ENCODE measurements around the gene SUMF2.
A peak's percentile ranks its signal among the peaks of the same experiment; 100 is the strongest.
"Not testable (repeated sequence)": the region's sequence is repeated elsewhere in the genome, so short reads cannot be mapped to it uniquely, and the experiment has no call there.

Gene SUMF2

DNA sequence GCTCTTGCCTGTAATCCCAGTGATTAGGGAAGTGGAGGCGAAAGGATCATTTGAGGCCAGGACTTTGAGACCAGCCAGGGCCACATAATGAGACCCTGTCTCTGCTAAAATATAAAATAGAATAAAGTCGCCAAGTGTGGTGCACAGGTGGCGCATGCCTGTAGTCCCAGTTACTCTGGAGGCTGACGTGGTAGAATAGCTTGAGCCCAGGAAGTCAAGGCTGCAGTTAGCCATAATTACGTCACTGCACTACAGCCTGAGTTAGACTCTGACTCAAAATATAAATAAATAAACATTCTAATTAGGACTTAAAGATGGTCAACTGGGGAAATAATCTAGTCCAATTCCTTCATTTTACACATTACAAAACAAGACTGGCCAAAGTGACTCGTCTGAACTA, 41.4 kb downstream of the SUMF2 start:
- peak; percentile 69 for DNase-seq (ENCODE audit: low read depth)
- TF ChIP-seq, protein P1, sequence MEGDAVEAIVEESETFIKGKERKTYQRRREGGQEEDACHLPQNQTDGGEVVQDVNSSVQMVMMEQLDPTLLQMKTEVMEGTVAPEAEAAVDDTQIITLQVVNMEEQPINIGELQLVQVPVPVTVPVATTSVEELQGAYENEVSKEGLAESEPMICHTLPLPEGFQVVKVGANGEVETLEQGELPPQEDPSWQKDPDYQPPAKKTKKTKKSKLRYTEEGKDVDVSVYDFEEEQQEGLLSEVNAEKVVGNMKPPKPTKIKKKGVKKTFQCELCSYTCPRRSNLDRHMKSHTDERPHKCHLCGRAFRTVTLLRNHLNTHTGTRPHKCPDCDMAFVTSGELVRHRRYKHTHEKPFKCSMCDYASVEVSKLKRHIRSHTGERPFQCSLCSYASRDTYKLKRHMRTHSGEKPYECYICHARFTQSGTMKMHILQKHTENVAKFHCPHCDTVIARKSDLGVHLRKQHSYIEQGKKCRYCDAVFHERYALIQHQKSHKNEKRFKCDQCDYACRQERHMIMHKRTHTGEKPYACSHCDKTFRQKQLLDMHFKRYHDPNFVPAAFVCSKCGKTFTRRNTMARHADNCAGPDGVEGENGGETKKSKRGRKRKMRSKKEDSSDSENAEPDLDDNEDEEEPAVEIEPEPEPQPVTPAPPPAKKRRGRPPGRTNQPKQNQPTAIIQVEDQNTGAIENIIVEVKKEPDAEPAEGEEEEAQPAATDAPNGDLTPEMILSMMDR (IDR thresholded peaks at IDR 0.05; ENCODE audit: insufficient read depth, low read depth, low read length, missing control alignments), result no peak
- peak overlapping the region; percentile 69 for H3K4me3 ChIP-seq (ENCODE audit: low read depth, low read length)

DNA sequence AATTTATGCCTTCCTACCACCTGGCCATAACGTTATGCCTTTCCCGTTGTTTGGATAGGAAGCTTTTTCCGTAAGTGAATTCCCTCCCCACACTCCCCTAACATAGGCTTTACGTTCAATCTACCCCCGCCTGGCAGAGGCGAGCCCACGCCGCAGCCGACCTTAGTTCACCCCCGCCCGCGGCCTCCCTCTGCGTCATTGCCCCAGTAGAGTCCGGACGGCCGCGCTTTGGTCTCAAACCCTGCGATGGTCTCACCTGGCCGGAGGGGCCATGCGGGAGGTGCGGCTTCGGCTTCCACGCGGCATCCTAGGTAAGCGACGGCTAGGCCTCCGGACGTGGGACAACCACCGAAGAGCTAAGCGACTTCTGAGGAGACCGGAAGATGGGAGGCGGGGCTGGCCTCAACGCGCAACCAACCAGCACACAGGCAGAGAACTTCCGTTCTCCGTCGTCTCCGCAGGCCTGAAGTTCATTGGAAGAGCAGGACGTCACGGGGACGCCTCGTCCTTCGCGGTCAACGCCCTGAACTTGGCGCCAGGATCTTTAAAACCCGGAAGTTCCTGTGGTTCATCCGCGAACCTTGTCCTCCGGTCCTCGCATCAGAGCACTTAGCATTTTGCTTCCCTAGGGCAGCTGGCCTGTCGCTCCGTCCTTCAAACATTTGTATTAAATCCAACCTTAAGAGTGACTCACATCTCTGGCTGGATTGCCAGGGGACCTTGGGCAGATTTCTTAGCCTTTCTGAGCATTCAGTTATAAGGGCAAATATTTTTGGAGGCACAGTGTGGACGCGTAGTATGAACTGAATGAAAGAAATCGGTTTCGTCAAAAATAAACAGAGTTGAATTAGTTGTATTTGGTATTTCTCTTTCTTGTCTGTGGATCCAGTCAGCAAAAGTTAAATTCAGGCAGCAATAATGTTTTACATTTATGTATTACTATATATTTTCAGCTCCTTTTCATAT, 42.3 kb downstream of the SUMF2 start, which contains the start of gene CHCHD2:
CHCHD2 (minus strand) TSS at position 369 of the 966 bp plus-strand sequence; CDS start at position 306, 63 bp downstream.
- DNase-seq (ENCODE audit: low read depth), result peak; percentile 99
- TF ChIP-seq, protein P1 (IDR thresholded peaks at IDR 0.05; ENCODE audit: insufficient read depth, low read depth, low read length, missing control alignments), result no peak

DNA sequence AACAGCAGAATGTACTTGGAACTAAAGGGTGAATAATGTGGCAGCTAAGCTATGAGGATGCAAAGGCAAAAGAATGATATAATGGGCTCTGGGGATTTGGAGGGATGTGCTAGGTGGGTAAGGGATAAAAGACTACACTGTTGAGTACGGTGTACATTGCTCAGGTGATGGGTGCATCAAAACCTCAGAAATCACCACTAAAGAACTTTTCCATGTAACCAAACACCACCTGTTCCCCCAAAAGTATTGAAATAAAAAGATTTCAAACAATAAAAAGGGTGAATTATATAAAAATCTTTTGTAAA, 43.8 kb downstream of the SUMF2 start:
- TF ChIP-seq, protein P1 (IDR thresholded peaks at IDR 0.05; ENCODE audit: insufficient read depth, low read depth, low read length, missing control alignments), result no peak
- no peak for DNase-seq (ENCODE audit: low read depth)
- no peak overlapping the region for H3K4me3 ChIP-seq (ENCODE audit: low read depth, low read length)

More for the DNA sequence above, 42.3 kb downstream of the SUMF2 start, which contains the start of gene CHCHD2:
- peak within 1 kb of the TSS; percentile 69 for H3K4me3 ChIP-seq (ENCODE audit: low read depth, low read length)

DNA sequence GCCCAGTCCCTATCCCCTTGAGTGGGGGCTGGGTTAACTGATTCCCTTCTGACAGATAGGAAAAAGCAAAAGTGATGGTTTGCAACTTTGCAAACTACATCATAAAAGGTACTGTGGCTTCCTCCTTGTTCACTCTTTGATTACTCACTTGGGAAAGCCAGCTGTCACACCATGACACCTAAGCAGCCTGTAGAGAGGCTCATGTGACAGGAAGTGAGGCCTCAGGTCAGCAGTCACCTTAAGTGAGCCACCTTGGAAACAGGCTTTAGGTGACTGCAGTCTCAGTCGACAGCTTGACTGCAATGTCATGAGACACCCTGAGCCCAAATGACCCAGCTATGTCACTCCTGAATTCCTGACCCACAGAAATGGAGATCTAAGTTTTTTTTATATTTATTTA, 46.5 kb downstream of the SUMF2 start:
- no peak overlapping the region for H3K4me3 ChIP-seq (ENCODE audit: low read depth, low read length)
- TF ChIP-seq, protein P1 (IDR thresholded peaks at IDR 0.05; ENCODE audit: insufficient read depth, low read depth, low read length, missing control alignments), result no peak
- DNase-seq (ENCODE audit: low read depth), result no peak

DNA sequence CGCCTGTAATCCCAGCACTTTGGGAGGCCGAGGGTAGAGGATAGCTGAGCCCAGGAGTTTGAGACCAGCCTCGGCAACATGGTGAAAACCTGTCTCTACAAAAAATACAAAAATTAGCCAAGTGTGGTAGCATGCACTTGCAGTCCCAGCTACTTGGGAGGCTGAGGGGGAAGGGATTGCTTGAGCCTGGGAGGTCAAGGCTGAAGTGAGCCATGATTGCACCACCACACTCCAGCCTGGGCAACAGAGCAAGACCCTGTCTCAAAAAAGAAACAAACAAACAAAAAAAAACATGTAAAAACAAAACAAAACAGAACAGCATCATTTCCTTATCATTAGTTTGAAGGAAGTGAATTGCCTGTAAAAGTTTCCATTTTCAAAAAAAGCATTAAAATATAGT, 48.2 kb downstream of the SUMF2 start:
- DNase-seq (ENCODE audit: low read depth); H3K4me3 ChIP-seq (ENCODE audit: low read depth, low read length): not testable (repeated sequence)

DNA sequence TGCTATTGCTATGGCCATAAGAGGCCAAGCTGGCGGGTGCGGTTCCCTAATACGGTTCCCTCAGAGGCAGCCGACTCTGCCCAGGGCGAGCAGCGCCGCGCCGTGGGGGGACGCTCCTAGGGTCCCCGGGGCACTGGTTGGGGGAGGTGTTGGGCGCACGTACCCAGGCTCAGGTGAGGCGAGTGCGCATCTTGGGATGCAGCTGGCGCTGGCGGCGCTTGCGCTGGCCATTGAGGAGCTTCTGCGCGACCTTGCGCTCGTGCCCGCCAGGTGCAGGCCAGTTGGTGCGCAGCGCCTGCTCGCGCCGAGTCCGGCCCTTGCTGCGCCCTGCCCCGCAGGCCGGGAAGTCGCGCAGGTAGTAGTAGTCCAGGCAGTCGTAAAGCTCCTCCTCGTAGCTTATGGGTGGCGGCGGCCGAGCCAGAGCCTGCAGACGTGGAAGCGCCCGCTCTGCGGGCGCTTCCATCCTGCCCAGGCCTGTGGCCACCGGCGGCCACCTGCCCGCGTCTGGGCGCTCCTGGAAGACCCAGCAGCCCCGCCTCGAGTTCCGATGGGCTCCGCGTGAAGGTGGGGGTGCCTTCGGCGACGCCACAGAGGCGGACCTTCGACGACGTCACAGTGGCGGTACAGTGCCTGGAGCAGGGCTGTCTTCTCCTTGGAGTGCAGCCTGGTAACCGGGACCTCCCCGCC, 51.9 kb downstream of the SUMF2 start, which contains the start of gene NUPR2:
NUPR2 (minus strand) TSS at position 566 of the 687 bp plus-strand sequence; CDS start at position 463, 103 bp downstream.
- TF ChIP-seq, protein P1 (IDR thresholded peaks at IDR 0.05; ENCODE audit: insufficient read depth, low read depth, low read length, missing control alignments), result no peak
- DNase-seq (ENCODE audit: low read depth), result no peak
- no peak within 1 kb of the TSS for H3K4me3 ChIP-seq (ENCODE audit: low read depth, low read length)

DNA sequence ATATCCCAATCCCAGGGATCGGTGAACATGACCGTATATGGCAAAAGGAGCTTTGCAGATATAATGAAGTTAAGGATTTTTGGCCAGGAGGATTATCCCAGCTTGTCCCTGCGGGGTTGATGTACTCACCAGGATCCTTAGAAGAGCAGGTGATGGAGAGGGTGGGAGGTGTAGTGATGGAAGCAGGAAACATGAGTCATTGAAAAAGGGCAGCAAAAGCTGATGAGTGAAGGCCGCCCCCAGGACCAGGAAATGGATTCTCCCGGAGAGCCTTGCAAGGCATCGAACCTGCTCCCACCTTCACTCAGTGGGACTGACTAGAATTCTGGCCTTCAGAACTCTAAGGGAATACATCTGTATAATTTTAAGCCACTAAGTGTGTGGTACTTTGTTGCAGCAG, 57.4 kb downstream of the SUMF2 start:
- TF ChIP-seq, protein P1 (IDR thresholded peaks at IDR 0.05; ENCODE audit: insufficient read depth, low read depth, low read length, missing control alignments), result no peak
- H3K4me3 ChIP-seq (ENCODE audit: low read depth, low read length), result no peak overlapping the region
- DNase-seq (ENCODE audit: low read depth), result no peak

All from GM12865 (cell line).